HG02798 (cell line): ENCODE results near the gene GAL3ST2.
A peak's percentile ranks its signal among the peaks of the same experiment; 100 is the strongest.
"Not testable (repeated sequence)": the region's sequence is repeated elsewhere in the genome, so short reads cannot be mapped to it uniquely, and the experiment has no call there.

Source experiments
- ATAC-seq: cut with Tn5 transposase; IDR thresholded peaks from one replicate; pipeline ENCODE4 v1.9.1; 2021; ENCODE audit warnings: mild to moderate bottlenecking; ENCODE audit not compliant: unreplicated experiment, poor library complexity

GAL3ST2 gene

GRCh38 chr2:241745276-241745675, 31.3 kb upstream of the GAL3ST2 start:
- ATAC-seq = no peak

- ATAC-seq = no peak
Observed at GRCh38 chr2:241746084-241746483, 30.5 kb upstream of the GAL3ST2 start.

GRCh38 chr2:241748468-241749256, 28.0 kb upstream of the GAL3ST2 start:
- ATAC-seq = no peak

GRCh38 chr2:241750076-241750840, 26.4 kb upstream of the GAL3ST2 start:
- ATAC-seq = no peak

- no peak for ATAC-seq
Observed at GRCh38 chr2:241751152-241751551, 25.5 kb upstream of the GAL3ST2 start.

- ATAC-seq = no peak
Observed at GRCh38 chr2:241751776-241752175, 24.8 kb upstream of the GAL3ST2 start.

- no peak for ATAC-seq
Observed at GRCh38 chr2:241752253-241752652, 24.4 kb upstream of the GAL3ST2 start.

GRCh38 chr2:241752689-241753276, 23.8 kb upstream of the GAL3ST2 start:
- no peak for ATAC-seq

GRCh38 chr2:241753493-241753892, 23.1 kb upstream of the GAL3ST2 start:
- no peak for ATAC-seq

- no peak for ATAC-seq
Observed at GRCh38 chr2:241754042-241754441, 22.6 kb upstream of the GAL3ST2 start.

- ATAC-seq = no peak
Observed at GRCh38 chr2:241755166-241755565, 21.5 kb upstream of the GAL3ST2 start.

GRCh38 chr2:241755777-241756176, 20.8 kb upstream of the GAL3ST2 start:
- no peak for ATAC-seq

- ATAC-seq = no peak
Observed at GRCh38 chr2:241759067-241759807, 17.4 kb upstream of the GAL3ST2 start.

- ATAC-seq = not testable (repeated sequence)
Observed at GRCh38 chr2:241759893-241760292, 16.7 kb upstream of the GAL3ST2 start.

GRCh38 chr2:241760301-241760771, 16.3 kb upstream of the GAL3ST2 start:
- no peak for ATAC-seq

- no peak for ATAC-seq
Observed at GRCh38 chr2:241762321-241762932, 14.2 kb upstream of the GAL3ST2 start.

GRCh38 chr2:241762933-241763369, 13.7 kb upstream of the GAL3ST2 start:
- ATAC-seq = peak; percentile 83

- ATAC-seq = peak; percentile 6
Observed at GRCh38 chr2:241763551-241764274, 12.9 kb upstream of the GAL3ST2 start.
